Stimulated activated CD4-positive, alpha-beta T cell treated with anti-CD3 and anti-CD28 coated beads, Interleukin-1b, Interleukin-23, amount 100 ng/mL, for 24 hours (primary cell): ENCODE measurements around the gene LYPD3.
"Not testable (repeated sequence)": the region's sequence is repeated elsewhere in the genome, so short reads cannot be mapped to it uniquely, and the experiment has no call there.

Source experiments
- DNase-seq, 4 experiments: peaks; one replicate each; pipeline ENCODE4 v3.0.0-alpha.2; 2020; ENCODE audit warnings: low read depth in 4 of 4, low spot score in 1 of 4

LYPD3 gene

GRCh38 chr19:43465468-43466120 lies at the start of gene LYPD3:
TSS of gene LYPD3 (minus strand) at chr19:43465608. CDS start at chr19:43465571, 37 bp downstream.
- no peak for DNase-seq

- DNase-seq = not testable (repeated sequence)
Observed at GRCh38 chr19:43512399-43512798, 47.0 kb upstream of the LYPD3 start.

GRCh38 chr19:43511324-43511723 lies 45.9 kb upstream of the LYPD3 start:
- no peak for DNase-seq

- DNase-seq = no peak
Observed at GRCh38 chr19:43510713-43511112, 45.3 kb upstream of the LYPD3 start.

- DNase-seq = no peak
Observed at GRCh38 chr19:43507880-43508279, 42.5 kb upstream of the LYPD3 start.

GRCh38 chr19:43506629-43507028 lies 41.2 kb upstream of the LYPD3 start:
- no peak for DNase-seq

GRCh38 chr19:43505941-43506340 lies 40.5 kb upstream of the LYPD3 start:
- DNase-seq = no peak

GRCh38 chr19:43505186-43505456 lies 39.7 kb upstream of the LYPD3 start:
- DNase-seq = no peak

GRCh38 chr19:43504426-43505185 lies 39.2 kb upstream of the LYPD3 start, which contains the start of gene PHLDB3:
TSS of gene PHLDB3 (minus strand) at chr19:43504746. CDS start at chr19:43504118, 628 bp downstream.
- DNase-seq = no peak

GRCh38 chr19:43503501-43504425 lies 38.4 kb upstream of the LYPD3 start:
- peak; percentile 98 to 100 (median 98) for DNase-seq

GRCh38 chr19:43502419-43502976 lies 37.1 kb upstream of the LYPD3 start:
- no peak for DNase-seq

- DNase-seq = no peak
Observed at GRCh38 chr19:43501661-43502418, 36.4 kb upstream of the LYPD3 start.

GRCh38 chr19:43499042-43499441 lies 33.6 kb upstream of the LYPD3 start:
- DNase-seq = no peak

- DNase-seq = no peak
Observed at GRCh38 chr19:43498233-43498842, 32.9 kb upstream of the LYPD3 start.

GRCh38 chr19:43496960-43497359 lies 31.6 kb upstream of the LYPD3 start:
- no peak for DNase-seq

- DNase-seq = no peak
Observed at GRCh38 chr19:43495082-43495481, 29.7 kb upstream of the LYPD3 start.

- DNase-seq = no peak
Observed at GRCh38 chr19:43490759-43491158, 25.4 kb upstream of the LYPD3 start.

GRCh38 chr19:43489979-43490599 lies 24.7 kb upstream of the LYPD3 start:
- no peak for DNase-seq

GRCh38 chr19:43489310-43489709 lies 23.9 kb upstream of the LYPD3 start:
- no peak for DNase-seq

- no peak for DNase-seq
Observed at GRCh38 chr19:43488179-43488578, 22.8 kb upstream of the LYPD3 start.
